Measurements from ENCODE around the gene PDE9A.

DNA sequence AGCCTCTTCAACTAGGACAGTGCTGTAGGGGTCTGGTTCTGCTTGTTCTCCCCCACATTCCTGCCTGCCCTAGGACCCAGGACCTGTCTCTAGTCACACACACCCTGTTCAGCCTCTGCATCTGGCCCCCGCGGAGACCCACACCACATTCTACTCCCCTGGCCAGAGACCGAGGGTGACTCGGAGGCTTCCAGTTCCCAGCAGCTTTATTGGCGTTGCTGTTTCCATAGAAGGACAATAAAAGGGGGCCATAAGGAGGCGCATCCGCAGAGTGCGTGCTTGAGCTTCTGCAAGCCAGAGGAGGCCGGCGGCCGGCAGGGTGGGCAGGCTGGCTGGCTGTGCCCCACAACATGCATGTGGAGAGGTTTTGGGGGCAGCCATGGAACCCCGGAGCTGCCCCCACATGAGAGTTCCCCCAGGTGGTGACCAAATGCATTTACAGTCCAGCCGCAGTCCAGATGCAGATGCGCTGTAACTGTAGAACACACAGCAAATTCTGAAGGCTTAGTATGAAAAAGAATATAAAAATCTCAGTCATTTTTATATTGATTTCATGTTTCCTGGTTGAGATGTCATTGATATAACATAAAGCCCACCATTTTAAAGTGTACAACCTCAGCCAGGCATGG is 52.4 kb downstream of the PDE9A start:
- TF ChIP-seq, protein P1, sequence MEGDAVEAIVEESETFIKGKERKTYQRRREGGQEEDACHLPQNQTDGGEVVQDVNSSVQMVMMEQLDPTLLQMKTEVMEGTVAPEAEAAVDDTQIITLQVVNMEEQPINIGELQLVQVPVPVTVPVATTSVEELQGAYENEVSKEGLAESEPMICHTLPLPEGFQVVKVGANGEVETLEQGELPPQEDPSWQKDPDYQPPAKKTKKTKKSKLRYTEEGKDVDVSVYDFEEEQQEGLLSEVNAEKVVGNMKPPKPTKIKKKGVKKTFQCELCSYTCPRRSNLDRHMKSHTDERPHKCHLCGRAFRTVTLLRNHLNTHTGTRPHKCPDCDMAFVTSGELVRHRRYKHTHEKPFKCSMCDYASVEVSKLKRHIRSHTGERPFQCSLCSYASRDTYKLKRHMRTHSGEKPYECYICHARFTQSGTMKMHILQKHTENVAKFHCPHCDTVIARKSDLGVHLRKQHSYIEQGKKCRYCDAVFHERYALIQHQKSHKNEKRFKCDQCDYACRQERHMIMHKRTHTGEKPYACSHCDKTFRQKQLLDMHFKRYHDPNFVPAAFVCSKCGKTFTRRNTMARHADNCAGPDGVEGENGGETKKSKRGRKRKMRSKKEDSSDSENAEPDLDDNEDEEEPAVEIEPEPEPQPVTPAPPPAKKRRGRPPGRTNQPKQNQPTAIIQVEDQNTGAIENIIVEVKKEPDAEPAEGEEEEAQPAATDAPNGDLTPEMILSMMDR (IDR thresholded peaks at IDR 0.05) = no peak
- no peak for TF ChIP-seq POLR2A (IDR thresholded peaks at IDR 0.05)

Data from breast epithelium (tissue), 3 donors.